Keratinocyte (primary cell): ENCODE measurements around the gene AASS.

Source experiments
- CTCF ChIP-seq, 3 experiments: IDR thresholded peaks in 1 of 3; conservative IDR thresholded peaks in 1 of 3; optimal IDR thresholded peaks in 1 of 3; 2 replicates in 2 of 3; 3 replicates in 1 of 3; pipeline versions ENCODE3 to v1.5.1; 2011; ENCODE audit warnings: low read length in 3 of 3, mild to moderate bottlenecking in 3 of 3, moderate library complexity in 2 of 3, control low read depth in 1 of 3, inconsistent platforms in 1 of 3; ENCODE audit not compliant: insufficient read depth in 2 of 3; ENCODE audit errors: extremely low read depth in 1 of 3
- EZH2 ChIP-seq: IDR thresholded peaks from one replicate; pipeline ENCODE4 v1.6.1; 2012; ENCODE audit warnings: inconsistent platforms, mild to moderate bottlenecking, low read length, moderate library complexity

GRCh38 chr7:122054393-122054792 lies 89.7 kb downstream of the AASS start:
- TF ChIP-seq CTCF (optimal IDR thresholded peaks at IDR 0.05 in 1 of 3, IDR thresholded peaks at IDR 0.05 in 1 of 3, conservative IDR thresholded peaks at IDR 0.05 in 1 of 3; ENCODE audit: extremely low read depth in 1 of 3, insufficient read depth in 2 of 3, low read length in 3 of 3) (no peak), EZH2 (no peak)
